ENCODE data around the gene CLIP1.

GRCh38 chr12:122421187-122421820 is 1.2 kb downstream of the CLIP1 start:
- TF ChIP-seq, protein P1, sequence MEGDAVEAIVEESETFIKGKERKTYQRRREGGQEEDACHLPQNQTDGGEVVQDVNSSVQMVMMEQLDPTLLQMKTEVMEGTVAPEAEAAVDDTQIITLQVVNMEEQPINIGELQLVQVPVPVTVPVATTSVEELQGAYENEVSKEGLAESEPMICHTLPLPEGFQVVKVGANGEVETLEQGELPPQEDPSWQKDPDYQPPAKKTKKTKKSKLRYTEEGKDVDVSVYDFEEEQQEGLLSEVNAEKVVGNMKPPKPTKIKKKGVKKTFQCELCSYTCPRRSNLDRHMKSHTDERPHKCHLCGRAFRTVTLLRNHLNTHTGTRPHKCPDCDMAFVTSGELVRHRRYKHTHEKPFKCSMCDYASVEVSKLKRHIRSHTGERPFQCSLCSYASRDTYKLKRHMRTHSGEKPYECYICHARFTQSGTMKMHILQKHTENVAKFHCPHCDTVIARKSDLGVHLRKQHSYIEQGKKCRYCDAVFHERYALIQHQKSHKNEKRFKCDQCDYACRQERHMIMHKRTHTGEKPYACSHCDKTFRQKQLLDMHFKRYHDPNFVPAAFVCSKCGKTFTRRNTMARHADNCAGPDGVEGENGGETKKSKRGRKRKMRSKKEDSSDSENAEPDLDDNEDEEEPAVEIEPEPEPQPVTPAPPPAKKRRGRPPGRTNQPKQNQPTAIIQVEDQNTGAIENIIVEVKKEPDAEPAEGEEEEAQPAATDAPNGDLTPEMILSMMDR (conservative IDR thresholded peaks at IDR 0.05; ENCODE audit: low read depth, low read length), result no peak
- TF ChIP-seq EZH2 (IDR thresholded peaks at IDR 0.05; ENCODE audit: borderline replicate concordance, low read depth, low read length, poor library complexity, severe bottlenecking), result no peak

Measured in A673 (cell line).